Activated T-helper 1 cell treated with anti-CD3 and anti-CD28 coated beads, Interleukin-12 subunit alpha, Interleukin-12 subunit beta, Interleukin-2, Interleukin-4 antibody, amounts not matched to agents 30 ng/mL and 10 ng/mL and 1 ng/mL, durations not matched to agents 14 hours and 24 hours and 36 hours (primary cell): Measurements from ENCODE around the gene PIP4K2A. TPM values are rescaled to one million over a fixed set of nuclear protein-coding genes. Genes with fewer than 3 reads are reported as not detected.

Source experiments
- DNase-seq: peaks from one replicate; pipeline ENCODE4 v3.0.0; 2021; ENCODE audit warnings: low spot score
- H3K27ac Mint-ChIP-seq: one replicate; pipeline ENCODE4 v1.8.0; 2021; ENCODE audit warnings: mild to moderate bottlenecking, mixed read lengths
- H3K27me3 Mint-ChIP-seq: one replicate; pipeline ENCODE4 v1.8.0; 2022; ENCODE audit warnings: mild to moderate bottlenecking, moderate library complexity, mixed read lengths; ENCODE audit not compliant: insufficient read depth
- H3K36me3 Mint-ChIP-seq: one replicate; pipeline ENCODE4 v1.8.0; 2021; ENCODE audit warnings: low read depth, mixed read lengths
- H3K4me1 Mint-ChIP-seq: one replicate; pipeline ENCODE4 v1.8.0; 2021; ENCODE audit warnings: low read depth, mixed read lengths
- H3K4me3 Mint-ChIP-seq: one replicate; pipeline ENCODE4 v1.8.0; 2021; ENCODE audit warnings: mild to moderate bottlenecking, moderate library complexity, mixed read lengths
- H3K9me3 Mint-ChIP-seq: one replicate; pipeline ENCODE4 v1.8.0; 2021; ENCODE audit warnings: mixed read lengths
- intact Hi-C: fragments of 100-400 bp; cut with micrococcal nuclease; formaldehyde crosslinking; loops from one replicate; pipeline ENCODE4 v1.15.1; 2024
- total RNA-seq: library from RNA; stranded (reverse); gene quantifications from 2 replicates; pipeline ENCODE4 v1.2.3, GENCODE V29; 2022

The PIP4K2A gene
- total RNA-seq, 1 donor from 2014 or later: 92.7 TPM

DNA sequence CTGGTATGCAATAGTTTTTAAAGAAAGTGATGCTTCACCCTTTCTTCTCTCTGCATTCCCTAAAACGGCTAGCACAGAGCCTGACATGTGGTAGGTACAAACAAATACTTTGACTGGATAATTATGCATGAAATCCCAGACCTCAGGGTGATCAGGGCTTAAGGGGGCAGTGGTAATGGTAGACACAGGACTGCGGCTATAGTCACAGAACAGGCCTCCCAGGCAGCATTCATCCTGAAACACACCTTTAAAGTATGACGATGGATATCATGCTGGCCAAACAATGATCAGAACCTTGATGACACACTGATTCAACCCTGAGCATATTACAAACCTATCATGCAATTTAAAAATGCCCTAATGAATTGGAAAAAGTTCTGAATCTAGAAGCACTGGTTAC lies 110.8 kb downstream of the PIP4K2A start:
- Mint-ChIP-seq H3K27me3 (no peaks in the 10 kb centered on the region), H3K4me3 (no peak overlapping the region), H3K9me3 (no peaks in the 10 kb centered on the region), H3K4me1 (peaks cover 71% of the 10 kb centered on the region), H3K27ac (no peak overlapping the region), H3K36me3 (peaks cover 38% of the 10 kb centered on the region)
- intact Hi-C loops: no loop called here
- no peak for DNase-seq

DNA sequence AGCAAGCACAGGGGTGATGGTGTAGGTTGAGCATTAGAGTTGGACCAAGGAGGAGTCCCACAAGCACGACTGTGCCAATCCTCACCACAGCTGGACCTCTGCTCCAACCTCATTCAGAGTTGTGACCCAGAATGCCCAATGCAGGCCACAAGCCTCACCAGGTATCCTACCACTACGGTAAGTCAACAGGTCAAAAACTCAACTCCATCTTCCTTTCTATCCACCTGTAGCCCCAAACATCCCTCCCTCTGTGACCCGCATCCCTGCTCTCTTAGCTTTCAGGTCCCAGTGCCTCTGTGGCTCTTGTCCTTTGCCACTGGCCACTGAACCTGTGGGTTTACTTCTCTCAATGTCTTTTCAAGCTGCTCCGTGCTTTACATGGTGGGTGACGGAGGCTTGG lies 112.8 kb downstream of the PIP4K2A start:
- Mint-ChIP-seq H3K36me3 (peaks cover 33% of the 10 kb centered on the region), H3K27me3 (no peaks in the 10 kb centered on the region), H3K9me3 (no peaks in the 10 kb centered on the region), H3K27ac (no peak overlapping the region), H3K4me1 (peaks cover 70% of the 10 kb centered on the region), H3K4me3 (no peak overlapping the region)
- intact Hi-C loops: no loop called here
- no peak for DNase-seq

DNA sequence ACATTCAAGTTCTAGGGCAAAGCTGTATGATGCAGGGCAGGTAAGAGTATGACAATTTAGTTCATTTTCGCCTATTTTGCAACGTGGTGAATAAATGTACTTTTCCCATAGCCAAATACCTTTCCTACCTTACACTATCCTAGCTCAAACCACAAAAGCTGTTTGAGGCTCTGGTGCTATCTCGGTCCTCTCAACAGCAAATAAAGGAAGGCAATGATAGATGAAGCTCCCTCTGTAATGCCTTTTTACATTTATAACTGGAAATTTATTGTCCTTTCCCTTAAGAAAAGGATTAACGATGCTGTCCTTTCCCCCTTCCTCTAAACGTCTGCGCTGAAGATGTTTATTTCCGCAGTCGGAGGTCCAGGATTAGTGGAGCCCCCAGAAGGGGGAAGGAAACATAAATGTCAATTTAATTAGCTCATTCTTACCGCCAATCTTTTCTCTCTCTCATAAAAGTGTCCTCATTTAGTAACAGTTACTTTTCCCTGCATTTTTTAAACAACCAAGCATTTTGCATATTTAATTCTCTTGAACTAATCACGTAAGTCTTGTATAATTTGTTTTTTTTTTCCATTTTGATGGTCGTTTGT lies 114.6 kb downstream of the PIP4K2A start:
- peak overlapping the region; percentile 85 for H3K27ac Mint-ChIP-seq
- no peaks in the 10 kb centered on the region for H3K9me3 Mint-ChIP-seq
- intact Hi-C loops: loop anchor here (1.0 to 5.0 kb wide), 4 partner anchors 12 to 113 kb away; partner anchors contain the start of gene PIP4K2A
- no peak for DNase-seq
- peaks cover 59% of the 10 kb centered on the region for H3K4me1 Mint-ChIP-seq
- H3K36me3 Mint-ChIP-seq: peaks cover 25% of the 10 kb centered on the region
- H3K4me3 Mint-ChIP-seq: peak overlapping the region; percentile 23
- H3K27me3 Mint-ChIP-seq: no peaks in the 10 kb centered on the region

DNA sequence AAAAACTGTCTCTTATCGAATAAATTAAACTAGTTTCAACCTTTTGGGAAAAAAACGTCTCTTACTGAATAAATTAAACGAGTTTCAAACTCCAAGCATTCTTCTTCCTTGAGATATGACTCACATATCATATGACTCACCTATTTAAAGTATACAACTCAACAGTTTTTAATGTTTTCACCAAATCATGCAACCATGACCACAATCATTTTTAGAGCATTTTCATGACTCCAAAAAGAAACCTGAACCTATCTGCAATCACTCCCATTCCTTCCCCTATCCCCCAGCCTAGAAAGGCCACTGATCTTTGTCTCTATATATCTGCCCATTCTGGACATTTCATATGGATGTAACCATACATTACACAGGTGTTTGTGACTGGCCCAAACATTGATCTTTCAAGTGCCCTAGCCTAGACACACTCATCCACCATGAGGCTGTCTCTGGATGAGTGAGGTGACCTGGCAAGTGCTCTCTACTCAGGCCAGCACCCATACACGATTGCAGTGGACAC lies 115.3 kb downstream of the PIP4K2A start:
- peak overlapping the region; percentile 85 for H3K27ac Mint-ChIP-seq
- peaks cover 59% of the 10 kb centered on the region for H3K4me1 Mint-ChIP-seq
- H3K36me3 Mint-ChIP-seq: peaks cover 25% of the 10 kb centered on the region
- H3K4me3 Mint-ChIP-seq: peak overlapping the region; percentile 23
- no peaks in the 10 kb centered on the region for H3K27me3 Mint-ChIP-seq
- no peaks in the 10 kb centered on the region for H3K9me3 Mint-ChIP-seq
- DNase-seq: no peak
- intact Hi-C loops: loop anchor here (1.0 to 5.0 kb wide), 4 partner anchors 12 to 113 kb away; partner anchors contain the start of gene PIP4K2A

DNA sequence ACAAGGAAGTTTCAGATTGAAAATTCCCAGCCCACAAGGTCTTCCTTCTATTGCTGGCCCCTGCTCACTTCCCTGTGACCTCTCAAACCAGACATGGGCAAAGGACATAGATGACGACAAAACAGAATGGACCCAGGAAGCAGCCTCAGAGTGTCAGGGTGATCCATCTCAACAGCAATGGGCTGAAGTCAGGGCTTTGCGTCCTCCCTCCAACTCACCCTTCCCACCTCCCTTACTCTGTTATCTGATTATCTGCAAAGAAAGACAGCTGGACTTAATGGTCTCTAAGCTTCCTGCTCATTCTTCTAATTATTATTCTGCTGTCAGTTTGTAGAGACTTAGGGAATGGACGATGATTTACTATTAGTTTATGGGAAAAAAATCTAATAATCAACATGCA lies 115.9 kb downstream of the PIP4K2A start:
- Mint-ChIP-seq H3K27ac (no peak overlapping the region), H3K4me1 (peaks cover 55% of the 10 kb centered on the region), H3K27me3 (no peaks in the 10 kb centered on the region), H3K4me3 (no peak overlapping the region), H3K9me3 (no peaks in the 10 kb centered on the region), H3K36me3 (peaks cover 25% of the 10 kb centered on the region)
- intact Hi-C loops: loop anchor here (5.0 kb wide), 1 partner anchor 114 kb away; the partner anchor contains the start of gene PIP4K2A
- DNase-seq: no peak

DNA sequence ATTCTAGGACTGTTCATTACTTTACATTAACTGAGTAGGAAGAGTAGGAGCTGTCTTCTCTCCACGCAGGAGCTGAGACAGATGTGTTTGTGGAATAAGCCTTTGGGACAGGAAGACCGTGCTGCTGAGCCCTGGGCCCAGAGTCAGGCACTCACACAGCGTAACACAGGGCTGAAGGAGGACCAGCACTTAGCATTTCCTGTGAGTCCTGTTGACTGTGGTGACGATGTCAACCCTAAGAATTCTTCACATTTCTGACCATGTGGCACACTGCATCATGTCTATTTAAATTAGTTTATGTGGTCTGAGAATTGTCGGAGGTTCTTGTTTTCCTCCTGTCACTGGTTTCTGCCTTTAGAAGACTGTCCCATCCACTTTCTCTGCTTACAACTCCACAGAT lies 117.2 kb downstream of the PIP4K2A start:
- H3K4me1 Mint-ChIP-seq: peaks cover 55% of the 10 kb centered on the region
- peaks cover 26% of the 10 kb centered on the region for H3K36me3 Mint-ChIP-seq
- no peak for DNase-seq
- no peaks in the 10 kb centered on the region for H3K9me3 Mint-ChIP-seq
- H3K27ac Mint-ChIP-seq: peak overlapping the region; percentile 45
- H3K4me3 Mint-ChIP-seq: no peak overlapping the region
- H3K27me3 Mint-ChIP-seq: no peaks in the 10 kb centered on the region
- intact Hi-C loops: loop anchor here (5.0 kb wide), 1 partner anchor 115 kb away; the partner anchor contains the start of gene PIP4K2A

DNA sequence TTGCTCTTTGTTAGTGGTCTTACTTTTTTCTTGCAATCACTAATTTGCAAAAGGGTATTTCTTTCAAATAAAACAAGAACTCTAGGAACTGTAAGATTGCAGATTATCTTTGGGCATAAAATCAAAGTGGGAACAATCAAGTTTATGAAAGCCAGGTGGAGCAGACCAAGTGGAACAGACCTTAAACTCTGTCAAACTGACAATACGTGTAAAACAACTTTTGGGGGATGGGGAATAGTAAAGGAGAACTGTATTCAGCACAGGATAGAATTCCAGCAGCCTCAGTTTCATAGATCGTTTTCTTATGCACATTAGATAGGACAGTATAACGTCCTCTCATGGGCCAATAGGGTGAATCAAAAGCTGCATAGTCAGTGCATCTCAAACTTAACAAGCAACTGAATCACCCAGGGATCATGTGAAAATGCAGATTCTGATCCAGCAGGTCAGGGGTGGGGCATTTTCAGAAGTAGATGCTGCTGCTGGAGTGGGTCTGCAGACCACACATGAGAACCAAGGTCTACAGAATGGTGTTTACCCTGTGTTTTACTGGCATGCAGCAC lies 120.7 kb downstream of the PIP4K2A start:
- Mint-ChIP-seq H3K36me3 (peaks cover 18% of the 10 kb centered on the region), H3K9me3 (no peaks in the 10 kb centered on the region), H3K27me3 (no peaks in the 10 kb centered on the region), H3K4me3 (no peak overlapping the region), H3K27ac (no peak overlapping the region), H3K4me1 (peaks cover 22% of the 10 kb centered on the region)
- DNase-seq: no peak
- intact Hi-C loops: no loop called here

DNA sequence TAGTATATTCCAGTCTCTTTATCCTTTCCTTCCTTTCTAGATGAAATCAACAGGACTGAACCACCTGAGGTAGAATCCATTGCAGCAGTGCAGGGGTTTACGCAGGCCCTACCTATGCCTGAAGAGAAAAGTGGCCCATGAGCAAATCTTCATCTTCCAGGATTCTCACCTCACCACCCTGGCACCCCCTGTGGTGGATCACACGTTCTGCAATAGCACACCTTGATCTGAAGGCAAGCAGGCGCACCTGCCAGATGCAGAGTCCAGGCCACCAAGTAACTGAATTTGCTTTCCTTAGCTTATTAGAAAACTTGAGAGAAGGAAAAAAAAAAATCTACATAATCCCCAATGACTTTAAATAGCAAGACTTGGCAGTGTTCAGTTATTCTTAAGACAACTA lies 121.4 kb downstream of the PIP4K2A start:
- DNase-seq: no peak
- Mint-ChIP-seq H3K4me1 (peaks cover 15% of the 10 kb centered on the region), H3K27ac (no peak overlapping the region), H3K36me3 (peaks cover 22% of the 10 kb centered on the region), H3K9me3 (no peaks in the 10 kb centered on the region), H3K4me3 (no peak overlapping the region), H3K27me3 (no peaks in the 10 kb centered on the region)
- intact Hi-C loops: no loop called here

DNA sequence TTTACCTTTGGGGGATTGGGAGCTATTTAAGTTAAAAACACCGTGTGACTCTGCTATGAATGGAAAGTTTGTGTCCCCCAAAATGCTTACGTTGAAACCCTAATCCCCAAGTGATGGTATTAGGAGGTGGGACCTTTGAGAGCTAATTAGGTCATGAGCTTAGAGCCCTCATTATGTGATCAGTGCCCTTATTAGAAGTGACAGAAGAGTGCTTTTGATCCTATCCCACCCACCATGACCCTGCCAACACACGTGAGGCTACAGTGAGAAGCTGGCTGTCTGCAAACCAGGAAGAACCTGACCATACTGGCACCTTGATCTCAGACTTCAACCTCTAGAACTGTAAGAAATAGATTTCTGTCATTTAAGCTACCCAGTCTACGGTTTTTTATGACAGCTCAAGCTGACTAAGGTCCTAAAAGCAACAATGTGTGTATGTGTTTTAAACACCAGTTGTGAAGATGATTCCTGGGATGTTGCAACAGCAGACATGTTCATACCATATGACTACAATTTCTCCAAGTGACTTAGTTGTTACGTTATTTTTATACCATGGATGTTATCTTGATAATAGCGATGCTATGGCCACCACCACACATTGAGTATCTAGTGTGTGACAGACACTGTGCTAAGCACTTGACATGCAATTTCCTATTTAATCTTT lies 124.4 kb downstream of the PIP4K2A start:
- no peak overlapping the region for H3K27ac Mint-ChIP-seq
- H3K27me3 Mint-ChIP-seq: no peaks in the 10 kb centered on the region
- DNase-seq: no peak
- intact Hi-C loops: no loop called here
- no peak overlapping the region for H3K4me3 Mint-ChIP-seq
- H3K9me3 Mint-ChIP-seq: no peaks in the 10 kb centered on the region
- peaks cover 5% of the 10 kb centered on the region for H3K4me1 Mint-ChIP-seq
- peaks cover 21% of the 10 kb centered on the region for H3K36me3 Mint-ChIP-seq

DNA sequence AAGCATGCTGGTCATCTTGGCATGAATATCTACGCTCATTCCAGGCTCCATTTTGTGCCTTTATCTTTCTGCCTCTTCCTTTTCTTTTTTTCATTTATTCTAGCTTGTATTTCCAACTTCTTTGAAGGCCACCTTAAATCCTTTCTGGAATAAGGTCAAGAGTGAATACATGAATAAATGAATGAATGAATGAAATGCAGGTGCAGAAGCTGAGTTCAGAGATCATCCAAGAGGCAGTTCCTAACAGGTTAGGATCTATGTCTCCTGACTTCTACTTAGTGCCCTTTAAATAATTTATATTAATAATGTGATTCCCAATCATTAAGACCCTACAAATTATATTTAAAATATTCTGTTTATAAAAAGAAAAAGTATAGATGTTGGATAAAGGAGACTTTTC lies 125.9 kb downstream of the PIP4K2A start:
- no peaks in the 10 kb centered on the region for H3K27me3 Mint-ChIP-seq

DNA sequence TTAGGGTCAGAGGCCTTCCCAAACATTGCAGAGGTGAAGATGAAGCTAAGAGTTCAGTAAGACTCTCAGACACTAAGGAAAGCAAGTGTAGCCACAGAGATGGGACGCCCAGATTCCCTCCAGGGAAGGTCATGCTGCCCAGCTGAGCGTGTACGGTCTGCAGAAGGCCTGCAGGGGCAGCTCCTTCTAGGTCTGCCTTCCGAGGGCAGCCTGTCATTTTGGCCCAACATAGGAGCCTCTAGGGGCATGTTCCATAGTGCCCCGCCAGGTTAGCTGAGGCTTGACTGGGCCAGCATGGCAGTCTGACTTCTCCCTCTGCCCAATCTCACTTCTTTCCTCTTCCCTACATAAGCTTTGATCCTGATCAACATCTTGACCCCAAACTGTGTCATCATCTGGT lies 130.7 kb downstream of the PIP4K2A start:
- DNase-seq: no peak
- Mint-ChIP-seq H3K9me3 (no peaks in the 10 kb centered on the region), H3K27me3 (no peaks in the 10 kb centered on the region), H3K4me1 (peaks cover 24% of the 10 kb centered on the region), H3K36me3 (peaks cover 22% of the 10 kb centered on the region), H3K27ac (no peak overlapping the region), H3K4me3 (no peak overlapping the region)
- intact Hi-C loops: no loop called here

More for the DNA sequence above, 125.9 kb downstream of the PIP4K2A start:
- Mint-ChIP-seq H3K9me3 (no peaks in the 10 kb centered on the region), H3K4me1 (peaks cover 5% of the 10 kb centered on the region), H3K4me3 (no peak overlapping the region), H3K27ac (no peak overlapping the region), H3K36me3 (peaks cover 24% of the 10 kb centered on the region)
- intact Hi-C loops: no loop called here
- no peak for DNase-seq

DNA sequence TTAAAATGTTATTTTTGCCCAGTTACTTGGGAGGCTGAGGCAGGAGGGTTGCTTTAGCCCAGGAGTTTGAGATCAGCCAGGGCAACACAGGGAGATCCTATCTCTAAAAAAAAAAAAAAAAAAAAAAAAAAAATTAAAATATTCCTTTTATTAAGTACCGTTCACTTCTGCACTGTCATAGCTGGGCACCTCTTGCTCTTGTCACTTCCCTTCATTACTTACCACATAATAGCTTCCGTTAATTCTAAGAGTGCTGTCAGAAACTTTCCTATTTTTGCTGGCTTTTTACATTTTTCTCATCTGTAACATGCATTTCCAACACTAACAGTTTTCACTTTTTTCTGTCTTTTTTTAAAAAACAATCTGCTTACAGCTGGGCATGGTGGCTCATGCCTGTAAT lies 132.9 kb downstream of the PIP4K2A start:
- H3K4me3 Mint-ChIP-seq: no peak overlapping the region
- no peak overlapping the region for H3K27ac Mint-ChIP-seq
- no peaks in the 10 kb centered on the region for H3K9me3 Mint-ChIP-seq
- no peaks in the 10 kb centered on the region for H3K27me3 Mint-ChIP-seq
- peaks cover 30% of the 10 kb centered on the region for H3K36me3 Mint-ChIP-seq
- intact Hi-C loops: no loop called here
- no peak for DNase-seq
- peaks cover 32% of the 10 kb centered on the region for H3K4me1 Mint-ChIP-seq

DNA sequence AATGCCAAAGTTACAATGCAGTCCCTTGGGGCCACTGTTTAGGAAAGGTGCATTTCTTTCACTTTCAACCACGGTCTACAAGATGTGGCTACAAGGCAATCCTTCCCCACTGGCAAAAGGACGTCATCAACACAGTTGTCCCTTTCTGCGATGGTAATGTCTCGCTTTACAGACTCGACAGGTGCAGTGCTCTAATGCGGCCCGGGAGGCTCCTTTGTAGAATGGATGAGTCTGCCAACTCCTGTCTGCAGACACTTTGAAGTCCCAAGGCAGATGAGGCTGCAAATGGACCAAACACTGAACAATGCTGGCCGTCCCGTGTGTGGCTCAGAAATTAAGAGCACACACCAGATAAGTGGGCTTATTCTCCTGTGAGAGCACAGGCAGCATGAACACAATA lies 133.7 kb downstream of the PIP4K2A start:
- Mint-ChIP-seq H3K27ac (no peak overlapping the region), H3K27me3 (no peaks in the 10 kb centered on the region), H3K36me3 (peaks cover 27% of the 10 kb centered on the region), H3K4me1 (peaks cover 26% of the 10 kb centered on the region), H3K4me3 (no peak overlapping the region), H3K9me3 (no peaks in the 10 kb centered on the region)
- intact Hi-C loops: no loop called here
- DNase-seq: no peak
